GM12875 (cell line): ENCODE measurements around the gene XKR8.

Source experiments
- H3K4me3 ChIP-seq: one replicate; pipeline ENCODE4 v1.5.1; 2011; ENCODE audit warnings: low read depth, low read length, control low read depth
- CTCF ChIP-seq: IDR thresholded peaks from 2 replicates; pipeline ENCODE4 v1.5.1; 2011; ENCODE audit warnings: low read depth, mild to moderate bottlenecking, control low read depth, inconsistent platforms, low read length, moderate library complexity, borderline replicate concordance; ENCODE audit not compliant: insufficient read depth

Gene XKR8

DNA sequence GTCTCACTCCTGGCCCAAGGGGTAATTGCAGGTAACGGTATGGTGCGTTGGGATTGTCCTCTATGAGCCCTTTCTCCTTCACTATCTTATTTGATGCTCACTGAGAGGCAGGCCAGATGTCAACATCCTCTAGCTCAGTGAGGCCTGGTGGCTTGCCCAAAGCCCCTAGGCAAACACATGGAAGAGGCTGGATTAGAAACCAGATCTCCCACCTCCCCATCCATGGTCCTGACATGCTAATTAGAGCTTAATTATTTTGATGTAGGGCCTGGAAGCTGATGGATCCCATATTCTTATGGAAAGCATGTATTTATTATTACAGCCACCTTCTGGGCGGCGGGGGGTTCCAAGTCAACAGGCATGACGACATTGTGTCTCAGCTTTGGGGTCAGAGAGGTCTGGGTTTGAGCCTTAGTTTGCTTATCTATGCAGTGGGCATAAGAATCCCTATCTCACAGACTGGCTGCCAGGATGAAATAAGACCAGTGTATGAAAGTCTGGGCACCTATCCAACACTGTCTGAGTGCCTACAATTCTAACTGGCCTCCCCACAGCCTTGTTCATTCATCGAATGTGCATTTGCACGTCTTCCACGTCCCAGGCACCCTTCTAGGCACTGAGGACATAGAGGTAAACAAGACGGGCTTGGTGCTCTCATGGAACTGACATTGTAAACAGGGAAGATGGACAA lies 18.8 kb upstream of the XKR8 start:
- no peak overlapping the region for H3K4me3 ChIP-seq
- no peak for TF ChIP-seq CTCF

- no peak overlapping the region for H3K4me3 ChIP-seq
- no peak for TF ChIP-seq CTCF
Observed at GRCh38 chr1:27941671-27942540, 17.9 kb upstream of the XKR8 start.

GRCh38 chr1:27945020-27945419 lies 14.8 kb upstream of the XKR8 start:
- H3K4me3 ChIP-seq = no peak overlapping the region
- TF ChIP-seq CTCF = no peak

DNA sequence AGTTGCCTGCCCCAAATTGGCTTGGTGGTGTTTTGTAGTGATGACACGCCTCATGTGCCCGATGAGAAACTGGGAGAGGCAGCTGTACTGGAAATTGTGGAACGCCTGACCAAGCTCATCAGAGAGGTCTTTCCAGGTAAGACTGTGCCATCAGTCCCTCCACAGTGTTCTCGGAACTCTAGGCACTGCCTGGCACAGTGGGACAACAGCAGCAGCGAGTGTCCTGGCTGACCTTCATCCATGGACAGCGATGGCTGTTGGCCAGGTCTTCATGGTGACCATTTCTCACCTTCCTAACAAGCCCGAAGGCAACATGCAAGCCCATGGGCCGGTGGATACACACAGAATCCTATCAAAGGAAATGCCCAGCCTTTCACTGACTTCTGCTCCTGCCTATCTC lies 10.7 kb upstream of the XKR8 start:
- H3K4me3 ChIP-seq = no peak overlapping the region
- TF ChIP-seq CTCF = no peak

DNA sequence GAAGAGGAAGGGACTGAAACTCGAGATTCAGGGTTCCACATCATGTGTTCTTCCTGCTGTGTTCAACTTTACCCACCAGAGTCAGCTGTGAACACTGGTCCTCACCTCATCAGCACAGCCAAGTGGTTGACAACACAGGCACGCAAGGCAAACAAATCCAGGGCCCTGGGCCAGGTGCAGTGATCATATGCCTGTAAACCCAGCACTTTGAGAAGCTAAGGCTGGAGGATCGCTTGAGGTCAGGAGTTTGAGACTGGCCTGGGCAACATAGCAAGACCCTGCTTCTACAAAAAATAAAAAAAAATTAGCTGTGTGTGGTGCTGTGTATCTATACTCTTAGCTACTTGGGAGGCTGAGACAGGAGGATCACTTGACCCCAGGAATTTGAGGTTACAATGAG lies 8.4 kb upstream of the XKR8 start:
- no peak overlapping the region for H3K4me3 ChIP-seq
- no peak for TF ChIP-seq CTCF

DNA sequence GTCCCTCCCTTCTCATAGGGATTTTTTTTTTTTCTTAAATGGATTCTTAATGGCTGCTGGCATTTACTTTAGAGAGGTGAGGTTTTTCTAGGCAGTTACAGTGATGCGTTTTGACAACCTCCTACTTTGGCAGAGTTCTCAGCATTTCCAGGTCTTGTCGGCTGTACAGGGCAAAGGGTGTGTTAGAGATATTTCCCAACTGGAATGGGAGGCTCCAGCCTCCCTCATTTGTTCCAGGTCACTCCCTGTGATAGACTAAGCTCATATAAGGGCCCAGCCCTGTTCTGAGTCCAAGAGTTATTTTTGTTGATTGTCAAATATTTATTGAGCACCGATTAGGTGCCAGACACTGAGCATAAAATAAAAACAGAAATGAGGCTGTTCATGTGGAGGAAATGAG lies 7.6 kb upstream of the XKR8 start:
- no peak for TF ChIP-seq CTCF

DNA sequence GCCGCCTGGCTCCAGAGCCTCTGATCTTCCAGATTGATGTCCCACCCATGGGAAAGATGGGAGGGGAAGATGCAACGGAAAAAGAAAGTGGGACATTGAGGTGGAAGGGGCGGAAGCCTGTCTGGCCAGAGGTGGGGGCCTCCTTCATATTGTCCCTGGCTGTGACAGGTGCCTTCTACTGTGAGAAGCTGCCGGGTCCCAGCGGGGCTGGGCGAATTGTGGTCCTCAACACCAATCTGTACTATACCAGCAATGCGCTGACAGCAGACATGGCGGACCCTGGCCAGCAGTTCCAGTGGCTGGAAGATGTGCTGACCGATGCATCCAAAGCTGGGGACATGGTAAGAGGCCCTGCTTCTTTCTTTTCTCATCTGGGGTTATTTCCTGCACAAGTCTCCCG lies 5.6 kb upstream of the XKR8 start:
- no peak overlapping the region for H3K4me3 ChIP-seq
- no peak for TF ChIP-seq CTCF

More for the DNA sequence above, 7.6 kb upstream of the XKR8 start:
- no peak overlapping the region for H3K4me3 ChIP-seq
